ENCODE data around the gene PAPPA. TPM values are rescaled to one million over a fixed set of nuclear protein-coding genes. Genes with fewer than 3 reads are reported as not detected.
A peak's percentile ranks its signal among the peaks of the same experiment; 100 is the strongest.

Gene PAPPA
- total RNA-seq, 6 experiments from 2014 or later, result 0.07 to 0.50 (median 0.32) TPM

- ATAC-seq (no peak), DNase-seq (no peak)
- H3K27ac ChIP-seq, result no peak overlapping the region
- no peaks in the 10 kb centered on the region for H3K9me3 ChIP-seq
- 4% methylated on average over 10 of the region's 10 CpGs for WGBS (ENCODE audit: insufficient coverage, low coverage, low lambda C conversion rate, missing lambda C conversion rate)
- intact Hi-C loops (cut with DNase I), result no loop called here
- no peaks in the 10 kb centered on the region for H3K36me3 ChIP-seq
- TF ChIP-seq CTCF (IDR thresholded peaks at IDR 0.05) (no peak), POLR2A (IDR thresholded peaks at IDR 0.05) (no peak)
- H3K4me1 ChIP-seq, result peaks cover 0 to 7% (median 0%) of the 10 kb centered on the region in 4 donors
- peaks cover 0 to 16% of the 10 kb centered on the region in 2 donors for H3K27me3 ChIP-seq
- H3K4me3 ChIP-seq, result peak overlapping the region in 1 of 3 donors; percentile 23
Observed at GRCh38 chr9:116155698-116156039, 2.1 kb downstream of the PAPPA start.

GRCh38 chr9:116156621-116157314 is 3.2 kb downstream of the PAPPA start:
- intact Hi-C loops (cut with DNase I), result no loop called here
- DNase-seq, result no peak
- 19% methylated on average over 17 of the region's 24 CpGs for WGBS (ENCODE audit: insufficient coverage, low coverage, low lambda C conversion rate, missing lambda C conversion rate)
- TF ChIP-seq POLR2A (IDR thresholded peaks at IDR 0.05) (no peak), CTCF (IDR thresholded peaks at IDR 0.05) (no peak)
- peaks cover 0 to 13% of the 10 kb centered on the region in 2 donors for H3K27me3 ChIP-seq
- H3K27ac ChIP-seq, result peak overlapping the region in 1 of 3 donors; percentile 9
- no peaks in the 10 kb centered on the region for H3K9me3 ChIP-seq
- ATAC-seq, result peak in 3 of 4 donors; percentile 45 to 50 (median 46)
- H3K36me3 ChIP-seq, result no peaks in the 10 kb centered on the region
- no peak overlapping the region for H3K4me3 ChIP-seq
- peaks cover 0 to 7% (median 0%) of the 10 kb centered on the region in 4 donors for H3K4me1 ChIP-seq

GRCh38 chr9:116157436-116158138 is 4.0 kb downstream of the PAPPA start:
- ATAC-seq (no peak), DNase-seq (no peak)
- H3K9me3 ChIP-seq, result no peaks in the 10 kb centered on the region
- H3K4me3 ChIP-seq, result no peak overlapping the region
- H3K4me1 ChIP-seq, result peaks cover 0 to 9% (median 0%) of the 10 kb centered on the region in 4 donors
- intact Hi-C loops (cut with DNase I), result no loop called here
- H3K36me3 ChIP-seq, result no peaks in the 10 kb centered on the region
- H3K27ac ChIP-seq, result no peak overlapping the region
- TF ChIP-seq CTCF (IDR thresholded peaks at IDR 0.05) (no peak), POLR2A (IDR thresholded peaks at IDR 0.05) (no peak)
- peaks cover 0 to 12% of the 10 kb centered on the region in 2 donors for H3K27me3 ChIP-seq
- WGBS (ENCODE audit: insufficient coverage, low coverage, low lambda C conversion rate, missing lambda C conversion rate), result 61% methylated on average over 3 of the region's 6 CpGs

GRCh38 chr9:116160676-116161571 is 7.3 kb downstream of the PAPPA start:
- WGBS (ENCODE audit: insufficient coverage, low coverage, low lambda C conversion rate, missing lambda C conversion rate), result 56% methylated on average over 7 of the region's 9 CpGs
- TF ChIP-seq CTCF (IDR thresholded peaks at IDR 0.05) (no peak), POLR2A (IDR thresholded peaks at IDR 0.05) (no peak)

More at GRCh38 chr9:116160676-116161571, 7.3 kb downstream of the PAPPA start:
- Histone ChIP-seq H3K27me3 (no peaks in the 10 kb centered on the region), H3K4me1 (peaks cover 0 to 7% (median 0%) of the 10 kb centered on the region in 4 donors), H3K36me3 (no peaks in the 10 kb centered on the region), H3K4me3 (no peak overlapping the region), H3K9me3 (no peaks in the 10 kb centered on the region), H3K27ac (no peak overlapping the region)
- intact Hi-C loops (cut with DNase I), result no loop called here
- no peak for DNase-seq
- ATAC-seq, result no peak
